ENCODE data around the gene SLC5A4. TPM values are rescaled to one million over a fixed set of nuclear protein-coding genes. Genes with fewer than 3 reads are reported as not detected.
"Not testable (repeated sequence)": the region's sequence is repeated elsewhere in the genome, so short reads cannot be mapped to it uniquely, and the experiment has no call there.

Gene SLC5A4
- total RNA-seq, 1 donor from 2014 or later, result not detected

DNA sequence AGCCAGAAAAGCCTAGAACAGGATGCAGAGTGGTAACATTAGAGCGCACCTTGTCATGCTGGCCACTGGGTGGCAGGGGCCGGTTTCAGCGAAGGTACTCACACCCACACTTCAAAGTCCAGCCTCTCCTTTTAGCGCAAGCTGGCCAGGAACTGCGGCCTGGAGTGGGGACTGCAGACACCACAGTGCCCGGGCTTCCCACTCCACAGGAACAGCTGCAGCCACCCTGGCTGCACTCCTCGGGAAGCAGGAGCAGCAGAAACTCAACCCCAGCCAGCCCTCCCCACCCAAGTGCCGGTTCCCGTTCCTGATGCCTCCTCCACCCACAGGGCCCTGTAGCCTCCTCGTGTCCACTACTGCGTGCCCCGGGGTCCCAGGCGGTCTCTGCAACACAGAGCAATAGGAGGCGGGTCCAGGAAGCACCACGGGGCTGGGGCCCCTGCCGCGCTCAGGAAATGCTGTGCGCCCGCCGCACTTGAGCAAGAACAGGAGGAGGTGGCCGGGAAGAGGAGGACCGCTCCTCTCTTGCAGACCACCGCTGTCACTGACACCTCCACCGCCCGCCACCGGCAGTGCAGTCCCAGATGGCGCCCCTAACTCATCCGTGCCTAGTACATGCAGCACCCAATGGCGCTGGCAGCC lies 52.5 kb downstream of the SLC5A4 start:
- Mint-ChIP-seq H3K36me3 (ENCODE audit: unreplicated experiment) (no peaks in the 10 kb centered on the region), H3K9me3 (ENCODE audit: unreplicated experiment) (peaks cover 3% of the 10 kb centered on the region), H3K4me3 (ENCODE audit: unreplicated experiment) (peak overlapping the region; percentile 89), H3K27ac (ENCODE audit: unreplicated experiment) (no peak overlapping the region), H3K4me1 (ENCODE audit: low read depth, unreplicated experiment) (peaks cover 9% of the 10 kb centered on the region), H3K27me3 (ENCODE audit: unreplicated experiment) (peaks cover 15% of the 10 kb centered on the region)
- TF ChIP-seq, protein P1, sequence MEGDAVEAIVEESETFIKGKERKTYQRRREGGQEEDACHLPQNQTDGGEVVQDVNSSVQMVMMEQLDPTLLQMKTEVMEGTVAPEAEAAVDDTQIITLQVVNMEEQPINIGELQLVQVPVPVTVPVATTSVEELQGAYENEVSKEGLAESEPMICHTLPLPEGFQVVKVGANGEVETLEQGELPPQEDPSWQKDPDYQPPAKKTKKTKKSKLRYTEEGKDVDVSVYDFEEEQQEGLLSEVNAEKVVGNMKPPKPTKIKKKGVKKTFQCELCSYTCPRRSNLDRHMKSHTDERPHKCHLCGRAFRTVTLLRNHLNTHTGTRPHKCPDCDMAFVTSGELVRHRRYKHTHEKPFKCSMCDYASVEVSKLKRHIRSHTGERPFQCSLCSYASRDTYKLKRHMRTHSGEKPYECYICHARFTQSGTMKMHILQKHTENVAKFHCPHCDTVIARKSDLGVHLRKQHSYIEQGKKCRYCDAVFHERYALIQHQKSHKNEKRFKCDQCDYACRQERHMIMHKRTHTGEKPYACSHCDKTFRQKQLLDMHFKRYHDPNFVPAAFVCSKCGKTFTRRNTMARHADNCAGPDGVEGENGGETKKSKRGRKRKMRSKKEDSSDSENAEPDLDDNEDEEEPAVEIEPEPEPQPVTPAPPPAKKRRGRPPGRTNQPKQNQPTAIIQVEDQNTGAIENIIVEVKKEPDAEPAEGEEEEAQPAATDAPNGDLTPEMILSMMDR (IDR thresholded peaks at IDR 0.05; ENCODE audit: partially characterized antibody, unreplicated experiment), result peak; percentile 75
- DNase-seq, result peak; percentile 61

DNA sequence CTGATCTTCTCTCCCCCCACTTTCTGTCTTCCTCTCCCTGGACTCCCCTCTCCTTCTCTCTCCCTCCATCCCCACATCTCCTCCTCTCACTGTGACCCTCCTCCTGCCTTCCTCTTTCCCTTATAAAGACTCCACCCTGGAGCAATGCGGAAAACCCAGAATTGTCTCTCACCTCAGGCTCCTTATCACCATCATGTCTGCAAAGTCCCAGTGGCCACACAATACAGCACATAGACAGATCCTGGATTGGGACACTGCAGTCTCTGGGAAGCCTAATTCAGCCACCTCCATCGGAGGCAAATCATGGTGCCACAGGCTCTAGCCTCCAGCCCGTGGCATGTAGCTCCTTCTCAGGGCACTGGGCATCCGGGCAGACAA lies 53.0 kb downstream of the SLC5A4 start:
- H3K27me3 Mint-ChIP-seq (ENCODE audit: unreplicated experiment), result peaks cover 15% of the 10 kb centered on the region
- TF ChIP-seq, protein P1 (IDR thresholded peaks at IDR 0.05; ENCODE audit: partially characterized antibody, unreplicated experiment), result no peak
- no peak for DNase-seq
- no peaks in the 10 kb centered on the region for H3K36me3 Mint-ChIP-seq (ENCODE audit: unreplicated experiment)
- peaks cover 3% of the 10 kb centered on the region for H3K9me3 Mint-ChIP-seq (ENCODE audit: unreplicated experiment)
- no peak overlapping the region for H3K27ac Mint-ChIP-seq (ENCODE audit: unreplicated experiment)
- H3K4me3 Mint-ChIP-seq (ENCODE audit: unreplicated experiment), result no peak overlapping the region
- H3K4me1 Mint-ChIP-seq (ENCODE audit: low read depth, unreplicated experiment), result peaks cover 9% of the 10 kb centered on the region

DNA sequence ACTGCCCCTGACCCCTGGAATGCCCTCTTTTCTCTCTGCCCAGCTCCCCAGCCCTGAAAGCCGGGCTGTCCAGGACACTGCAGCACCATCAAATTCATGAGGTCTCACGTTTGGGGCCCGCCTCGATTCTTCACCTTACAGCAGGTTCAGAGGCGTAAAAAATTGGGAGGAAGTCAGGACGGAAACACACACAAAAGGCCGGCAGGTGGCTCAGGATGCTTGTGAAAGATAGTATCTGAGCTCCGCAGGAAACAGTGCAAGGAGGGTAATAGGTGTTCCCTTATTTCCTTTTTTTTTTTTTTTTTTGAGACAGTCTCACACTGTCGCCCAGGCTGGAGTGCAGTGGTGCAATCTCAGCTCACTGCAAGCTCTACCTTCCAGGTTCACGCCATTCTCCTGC lies 54.4 kb downstream of the SLC5A4 start:
- Mint-ChIP-seq H3K4me3 (ENCODE audit: unreplicated experiment) (no peak overlapping the region), H3K36me3 (ENCODE audit: unreplicated experiment) (no peaks in the 10 kb centered on the region), H3K27ac (ENCODE audit: unreplicated experiment) (no peak overlapping the region), H3K4me1 (ENCODE audit: low read depth, unreplicated experiment) (peaks cover 9% of the 10 kb centered on the region), H3K27me3 (ENCODE audit: unreplicated experiment) (peaks cover 15% of the 10 kb centered on the region), H3K9me3 (ENCODE audit: unreplicated experiment) (peaks cover 5% of the 10 kb centered on the region)
- TF ChIP-seq, protein P1 (IDR thresholded peaks at IDR 0.05; ENCODE audit: partially characterized antibody, unreplicated experiment), result no peak
- DNase-seq, result no peak

DNA sequence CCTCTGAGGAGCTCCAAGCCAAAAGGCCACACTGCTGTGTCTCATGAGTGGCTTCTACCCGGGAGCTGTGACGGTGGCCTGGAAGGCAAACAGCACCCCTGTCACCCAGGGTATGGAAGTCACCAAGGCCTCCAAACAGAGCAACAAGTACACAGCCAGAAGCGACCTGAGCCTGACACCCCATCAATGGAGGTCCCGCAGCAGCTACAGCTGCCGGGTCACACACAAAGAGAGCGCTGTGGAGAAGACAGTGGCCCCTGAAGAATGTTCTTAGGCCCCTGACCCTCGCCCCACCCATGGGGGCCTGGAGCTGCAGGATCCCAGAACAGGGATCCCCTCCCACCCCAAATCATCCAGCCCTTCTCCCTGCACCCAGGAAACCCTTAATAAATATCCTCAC lies 55.2 kb downstream of the SLC5A4 start:
- Mint-ChIP-seq H3K36me3 (ENCODE audit: unreplicated experiment) (no peaks in the 10 kb centered on the region), H3K27me3 (ENCODE audit: unreplicated experiment) (peaks cover 15% of the 10 kb centered on the region), H3K27ac (ENCODE audit: unreplicated experiment) (no peak overlapping the region), H3K4me1 (ENCODE audit: low read depth, unreplicated experiment) (peaks cover 9% of the 10 kb centered on the region), H3K4me3 (ENCODE audit: unreplicated experiment) (no peak overlapping the region), H3K9me3 (ENCODE audit: unreplicated experiment) (peaks cover 5% of the 10 kb centered on the region)
- no peak for DNase-seq
- TF ChIP-seq, protein P1 (IDR thresholded peaks at IDR 0.05; ENCODE audit: partially characterized antibody, unreplicated experiment), result no peak

DNA sequence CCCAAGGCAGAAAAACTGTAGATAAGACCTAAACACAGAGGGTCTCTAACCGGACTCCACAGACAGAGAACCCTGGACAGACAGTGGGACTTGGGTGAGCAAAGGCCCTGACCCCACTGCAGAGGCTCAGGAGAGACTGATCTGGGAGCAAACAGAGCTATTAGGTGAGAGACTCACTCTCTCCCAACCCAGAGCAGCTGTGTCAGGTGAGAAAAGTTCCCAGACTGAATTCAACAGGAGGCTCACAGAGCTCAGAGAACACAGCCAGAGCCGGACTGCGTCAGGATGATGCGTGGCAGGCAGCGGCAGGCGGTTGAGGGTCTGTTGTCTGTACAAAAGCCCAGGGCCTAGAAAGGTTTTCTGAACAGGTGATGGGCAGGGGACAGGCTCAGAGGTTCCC lies 55.8 kb downstream of the SLC5A4 start:
- H3K27ac Mint-ChIP-seq (ENCODE audit: unreplicated experiment), result no peak overlapping the region
- TF ChIP-seq, protein P1 (IDR thresholded peaks at IDR 0.05; ENCODE audit: partially characterized antibody, unreplicated experiment), result no peak
- peaks cover 5% of the 10 kb centered on the region for H3K4me1 Mint-ChIP-seq (ENCODE audit: low read depth, unreplicated experiment)
- H3K27me3 Mint-ChIP-seq (ENCODE audit: unreplicated experiment), result peaks cover 12% of the 10 kb centered on the region
- H3K36me3 Mint-ChIP-seq (ENCODE audit: unreplicated experiment), result no peaks in the 10 kb centered on the region
- DNase-seq, result no peak
- H3K4me3 Mint-ChIP-seq (ENCODE audit: unreplicated experiment), result no peak overlapping the region
- peaks cover 3% of the 10 kb centered on the region for H3K9me3 Mint-ChIP-seq (ENCODE audit: unreplicated experiment)

DNA sequence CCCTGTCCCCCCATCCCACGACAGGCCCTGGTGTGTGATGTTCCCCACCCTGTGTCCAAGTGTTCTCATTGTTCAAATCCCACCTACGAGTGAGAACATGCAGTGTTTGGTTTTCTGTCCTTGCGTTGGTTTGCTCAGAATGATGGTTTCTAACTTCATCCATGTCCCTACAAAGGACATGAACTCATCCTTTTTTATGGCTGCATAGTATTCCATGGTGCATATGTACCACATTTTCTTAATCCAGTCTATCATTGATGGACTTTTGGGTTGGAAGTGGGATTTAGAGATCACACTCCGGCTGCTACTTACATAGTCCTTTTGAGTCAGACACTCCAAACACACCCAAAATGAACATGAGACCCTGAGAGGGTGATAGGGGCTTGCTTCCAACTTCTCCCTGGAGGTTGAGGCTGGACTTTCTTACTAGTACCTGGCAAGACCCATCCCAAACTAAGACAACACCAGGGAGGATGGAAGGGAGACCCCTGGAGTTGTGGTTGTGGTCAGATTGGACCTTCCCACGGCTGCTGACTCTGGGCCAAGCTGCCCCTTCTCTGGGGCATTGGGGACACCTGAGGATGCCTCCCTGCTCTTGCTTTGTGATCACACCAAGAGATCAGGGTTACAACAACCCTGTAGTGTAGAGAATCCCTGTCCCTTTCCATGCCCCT lies 57.5 kb downstream of the SLC5A4 start:
- not testable (repeated sequence) for H3K9me3 Mint-ChIP-seq (ENCODE audit: unreplicated experiment); H3K36me3 Mint-ChIP-seq (ENCODE audit: unreplicated experiment); DNase-seq; H3K4me1 Mint-ChIP-seq (ENCODE audit: low read depth, unreplicated experiment); H3K27ac Mint-ChIP-seq (ENCODE audit: unreplicated experiment); H3K27me3 Mint-ChIP-seq (ENCODE audit: unreplicated experiment); H3K4me3 Mint-ChIP-seq (ENCODE audit: unreplicated experiment)

DNA sequence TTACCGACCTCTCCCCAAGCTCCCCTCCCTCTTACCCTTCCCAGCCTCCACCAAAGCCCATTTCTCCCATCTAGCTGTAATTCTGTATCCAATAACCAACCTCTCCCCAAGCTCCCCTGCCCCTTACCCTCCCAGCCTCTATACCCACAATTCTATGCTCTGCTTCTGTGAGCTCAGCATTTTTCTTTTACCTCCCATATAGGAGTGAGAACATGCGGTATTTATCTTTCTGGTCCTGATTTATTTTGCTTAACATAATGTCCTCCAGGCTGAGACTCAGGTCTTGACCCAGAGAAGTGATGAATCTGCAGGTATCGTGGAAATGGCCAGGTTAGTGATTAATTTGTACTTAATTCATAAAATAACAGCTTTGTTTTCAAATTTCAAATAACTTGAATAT lies 59.2 kb downstream of the SLC5A4 start:
- H3K27ac Mint-ChIP-seq (ENCODE audit: unreplicated experiment); H3K4me3 Mint-ChIP-seq (ENCODE audit: unreplicated experiment); H3K4me1 Mint-ChIP-seq (ENCODE audit: low read depth, unreplicated experiment); H3K36me3 Mint-ChIP-seq (ENCODE audit: unreplicated experiment); H3K27me3 Mint-ChIP-seq (ENCODE audit: unreplicated experiment); DNase-seq; H3K9me3 Mint-ChIP-seq (ENCODE audit: unreplicated experiment): not testable (repeated sequence)
